ENCODE data around the gene TRAPPC13.
"Not testable (repeated sequence)": the region's sequence is repeated elsewhere in the genome, so short reads cannot be mapped to it uniquely, and the experiment has no call there.

TRAPPC13 gene

GRCh38 chr5:65624571-65625555 is at the start of gene TRAPPC13, which contains the start of gene SHLD3:
Gene TRAPPC13, plus strand, starts transcription at chr5:65625027. Its CDS starts 34 bp downstream, at chr5:65625061.
Gene SHLD3, plus strand, starts transcription at chr5:65625027. Its CDS starts 4,561 bp downstream, at chr5:65629588.
- peak within 1 kb of the TSS; percentile 91 for H2AFZ ChIP-seq (ENCODE audit: low read length)
- peak; percentile 91 for DNase-seq
- peaks cover 4% of the 10 kb centered on the region for H3K36me3 ChIP-seq (replicated peaks; ENCODE audit: insufficient read depth, low read length)
- TF ChIP-seq CTCF (IDR thresholded peaks at IDR 0.05; ENCODE audit: low read length) (no peak), EZH2 (optimal IDR thresholded peaks at IDR 0.05; ENCODE audit: low read depth, low read length) (no peak), EZH2phosphoT487 (IDR thresholded peaks at IDR 0.05; ENCODE audit: low read length) (no peak)
- peak within 1 kb of the TSS; percentile 87 for H3K27ac ChIP-seq (ENCODE audit: low read length)
- no peaks in the 10 kb centered on the region for H3K9me3 ChIP-seq (replicated peaks; ENCODE audit: insufficient read depth, low read length)
- H3F3A ChIP-seq (ENCODE audit: insufficient read depth, low read length): 0 out of 2 replicates have a peak, but pooled peaks cover 5% of the 10 kb centered on the region
- H3K4me3 ChIP-seq (ENCODE audit: low read length): peak within 1 kb of the TSS; percentile 97
- peak within 1 kb of the TSS; percentile 83 for H3K9ac ChIP-seq (ENCODE audit: low read length)
- no peaks in the 10 kb centered on the region for H3K9me2 ChIP-seq (replicated peaks; ENCODE audit: insufficient read depth, low read length)
- H3K4me1 ChIP-seq (ENCODE audit: low read length): peaks cover 16% of the 10 kb centered on the region; the same call in 1 of the 2 replicates
- peaks cover 88% of the 10 kb centered on the region for H3K79me2 ChIP-seq (ENCODE audit: low read length)
- H4K20me1 ChIP-seq (ENCODE audit: insufficient read depth, low read length): no peaks in the 10 kb centered on the region
- H3K4me2 ChIP-seq (ENCODE audit: low read depth, low read length): peak within 1 kb of the TSS; percentile 97
- H3K27me3 ChIP-seq (replicated peaks; ENCODE audit: insufficient read depth, low read length): no peaks in the 10 kb centered on the region

DNA sequence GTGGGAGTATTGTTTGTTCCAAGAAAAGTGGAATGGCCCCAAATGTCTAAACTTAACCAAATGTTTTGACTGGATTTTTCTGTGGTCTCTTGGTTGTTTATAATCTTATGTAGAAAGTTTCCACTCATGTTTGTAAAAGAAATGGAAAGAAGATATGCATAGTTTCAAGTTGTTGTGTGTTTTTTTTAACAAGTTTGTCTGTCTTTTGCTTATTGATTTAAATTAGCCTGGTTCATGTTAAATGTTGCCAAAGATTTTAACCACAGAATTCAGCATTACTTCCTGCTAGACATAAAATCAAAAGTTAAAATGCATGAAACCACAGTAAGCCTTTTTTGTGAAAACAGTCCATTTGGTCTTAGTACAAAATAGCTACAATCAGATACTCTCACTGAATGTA is 47.7 kb upstream of the TRAPPC13 start:
- TF ChIP-seq EZH2 (optimal IDR thresholded peaks at IDR 0.05; ENCODE audit: low read depth, low read length): no peak
- TF ChIP-seq CTCF (IDR thresholded peaks at IDR 0.05; ENCODE audit: low read length): no peak
- TF ChIP-seq EZH2phosphoT487 (IDR thresholded peaks at IDR 0.05; ENCODE audit: low read length): no peak
- Histone ChIP-seq H3K27me3 (replicated peaks; ENCODE audit: insufficient read depth, low read length) (no peaks in the 10 kb centered on the region), H3K4me2 (ENCODE audit: low read depth, low read length) (no peak overlapping the region), H3K36me3 (replicated peaks; ENCODE audit: insufficient read depth, low read length) (peaks cover 9% of the 10 kb centered on the region), H2AFZ (ENCODE audit: low read length) (no peak overlapping the region), H3K9me2 (replicated peaks; ENCODE audit: insufficient read depth, low read length) (no peaks in the 10 kb centered on the region), H3K4me1 (ENCODE audit: low read length) (no peaks in the 10 kb centered on the region), H3K4me3 (ENCODE audit: low read length) (no peak overlapping the region), H3K79me2 (ENCODE audit: low read length) (peaks cover 8% of the 10 kb centered on the region; the same call in 1 of the 2 replicates), H3F3A (ENCODE audit: insufficient read depth, low read length) (peaks cover 3% of the 10 kb centered on the region; the same call in 1 of the 2 replicates), H3K27ac (ENCODE audit: low read length) (no peak overlapping the region), H3K9me3 (replicated peaks; ENCODE audit: insufficient read depth, low read length) (no peaks in the 10 kb centered on the region), H3K9ac (ENCODE audit: low read length) (no peak overlapping the region), H4K20me1 (ENCODE audit: insufficient read depth, low read length) (no peaks in the 10 kb centered on the region)
- DNase-seq: no peak

GRCh38 chr5:65588694-65589093 is 36.1 kb upstream of the TRAPPC13 start:
- Histone ChIP-seq H3F3A (ENCODE audit: insufficient read depth, low read length) (no peaks in the 10 kb centered on the region), H3K4me1 (ENCODE audit: low read length) (no peaks in the 10 kb centered on the region), H3K9me2 (replicated peaks; ENCODE audit: insufficient read depth, low read length) (no peaks in the 10 kb centered on the region), H3K9me3 (replicated peaks; ENCODE audit: insufficient read depth, low read length) (no peaks in the 10 kb centered on the region), H3K36me3 (replicated peaks; ENCODE audit: insufficient read depth, low read length) (peaks cover 13% of the 10 kb centered on the region; the same call in 1 of the 2 replicates), H4K20me1 (ENCODE audit: insufficient read depth, low read length) (no peaks in the 10 kb centered on the region), H2AFZ (ENCODE audit: low read length) (no peak overlapping the region), H3K27me3 (replicated peaks; ENCODE audit: insufficient read depth, low read length) (no peaks in the 10 kb centered on the region), H3K27ac (ENCODE audit: low read length) (no peak overlapping the region), H3K4me3 (ENCODE audit: low read length) (no peak overlapping the region), H3K9ac (ENCODE audit: low read length) (no peak overlapping the region), H3K4me2 (ENCODE audit: low read depth, low read length) (no peak overlapping the region), H3K79me2 (ENCODE audit: low read length) (no peaks in the 10 kb centered on the region)
- no peak for DNase-seq
- TF ChIP-seq CTCF (IDR thresholded peaks at IDR 0.05; ENCODE audit: low read length) (no peak), EZH2phosphoT487 (IDR thresholded peaks at IDR 0.05; ENCODE audit: low read length) (no peak), EZH2 (optimal IDR thresholded peaks at IDR 0.05; ENCODE audit: low read depth, low read length) (no peak)

DNA sequence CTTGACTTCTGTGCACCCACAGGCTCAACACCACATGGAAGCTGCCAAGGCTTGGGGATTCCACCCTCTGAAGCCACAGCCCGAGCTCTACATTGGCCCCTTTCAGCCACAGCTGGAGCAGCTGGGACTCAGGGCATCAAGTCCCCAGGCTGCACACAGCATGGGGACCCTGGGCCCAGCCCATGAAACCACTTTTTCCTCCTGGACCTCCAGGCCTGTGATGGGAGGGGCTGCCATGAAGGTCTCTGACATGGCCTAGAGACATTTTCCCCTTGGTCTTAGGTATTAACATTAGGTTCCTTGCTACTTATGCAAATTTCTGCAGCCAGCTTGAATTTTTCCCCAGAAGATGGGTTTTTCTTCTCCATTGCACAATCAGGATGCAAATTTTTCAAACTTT is 23.1 kb upstream of the TRAPPC13 start:
- not testable (repeated sequence) for H3K36me3 ChIP-seq (replicated peaks; ENCODE audit: insufficient read depth, low read length)

More for the DNA sequence above, 23.1 kb upstream of the TRAPPC13 start:
- H3K9ac ChIP-seq (ENCODE audit: low read length); H2AFZ ChIP-seq (ENCODE audit: low read length); H3F3A ChIP-seq (ENCODE audit: insufficient read depth, low read length); H3K27me3 ChIP-seq (replicated peaks; ENCODE audit: insufficient read depth, low read length); H3K79me2 ChIP-seq (ENCODE audit: low read length); H3K4me2 ChIP-seq (ENCODE audit: low read depth, low read length); H3K4me3 ChIP-seq (ENCODE audit: low read length); H4K20me1 ChIP-seq (ENCODE audit: insufficient read depth, low read length); H3K9me2 ChIP-seq (replicated peaks; ENCODE audit: insufficient read depth, low read length); DNase-seq; H3K9me3 ChIP-seq (replicated peaks; ENCODE audit: insufficient read depth, low read length); H3K4me1 ChIP-seq (ENCODE audit: low read length); H3K27ac ChIP-seq (ENCODE audit: low read length): not testable (repeated sequence)
